Pancreas (tissue), 10 donors: ENCODE data around the gene UGDH. TPM values are rescaled to one million over a fixed set of nuclear protein-coding genes. Genes with fewer than 3 reads are reported as not detected.

ENCODE experiments used
- ATAC-seq, 4 donors: fragments of 200-7000 bp; cut with Tn5 transposase; one replicate each; pipeline versions ENCODE4 v1.8.0 to v1.9.1; 2020; ENCODE audit warnings: mild to moderate bottlenecking in 4 of 4, moderate library complexity in 4 of 4
- DNase-seq, 6 donors: peaks; one replicate each; pipeline ENCODE4 v3.0.0-alpha.2; 2020
- FAIRE-seq: peaks from 2 replicates; lab custom pipeline; 2012; peaks lifted over from hg19 to GRCh38; lab: Jason Lieb, UNC
- H3K27ac ChIP-seq, 4 donors: fragments of 200-600 bp; sonication (generic); 1 replicate in 3 of 4; 2 replicates in 1 of 4; pipeline versions ENCODE4 v1.5.0 to v1.8.0; 2020
- H3K27me3 ChIP-seq, 4 donors: fragments of 200-600 bp; one replicate each; pipeline ENCODE4 v1.8.0; 2021
- H3K36me3 ChIP-seq, 3 donors: fragments of 200-600 bp; sonication (generic) in 1 of 3; one replicate each; pipeline versions ENCODE4 v1.5.0 to v1.8.0; 2020 to 2021
- H3K4me1 ChIP-seq, 3 donors: fragments of 200-600 bp; one replicate each; pipeline ENCODE4 v1.8.0; 2021
- H3K4me3 ChIP-seq, 4 donors: fragments of 200-600 bp; sonication (generic) in 2 of 4; one replicate each; pipeline versions ENCODE4 v1.5.0 to v1.8.0; 2020 to 2021
- H3K9me3 ChIP-seq, 4 donors: fragments of 200-600 bp; one replicate each; pipeline ENCODE4 v1.8.0; 2021
- WGBS, 2 donors: extraction: QIAGEN DNeasy Blood & Tissue Kit; methylation state at CpG; one replicate each; pipeline ENCODE4 v1.1.7; 2013; 5-methylcytosine and 5-hydroxymethylcytosine counted together
- intact Hi-C, 3 donors: fragments of 100-400 bp; cut with DNase I; formaldehyde crosslinking; loops; one replicate each; pipeline versions ENCODE4 v1.11.1 to v1.14.2; 2022
- polyA plus RNA-seq, 2 donors: library from polyadenylated mRNA; stranded (reverse); fragments of 200-250 nt; gene quantifications; one replicate each; pipeline ENCODE4 v1.2.3, GENCODE V29; 2013
- total RNA-seq, 6 donors: library from RNA; stranded (reverse); fragmentation: NEBNext Ultra II Directional in 4 of 6; extraction: Animal tissue kit (Norgen Biotek cat#: 25700) in 4 of 6; gene quantifications; one replicate each; pipeline versions ENCODE4 v1.2.1 to v1.2.4, GENCODE V29; 2021 to 2023
- TF ChIP-seq, protein P1 (sequence below), 4 donors: fragments of 200-600 bp; sonication (generic) in 3 of 4; IDR thresholded peaks; one replicate each; pipeline versions ENCODE4 v1.5.0 to v1.8.0; 2021; ENCODE audit warnings: antibody characterized with exemption in 4 of 4
- donor health status: healthy with polysubstance abuse.
- donor health status: DM: no; HTN: no; CAD: no; lungs with moderate emphysema.
- donor health status: DM: no; HTN: no; CAD: no.
- donor health status: control.
- donor health status: control.
- donor health status: Bipolar disorder and iron deficiency.
- donor health status: DM: yes; HTN: yes; CAD: no.
- donor health status: DM: no; HTN: no; CAD: no.
- donor health status: DM: no; HTN: no; CAD: no.
- donor health status: DM: yes; HTN: yes; CAD: no.

UGDH gene
- total and polyA plus RNA-seq, 8 donors, result 7.0 to 84.8 (median 39.2) TPM

DNA sequence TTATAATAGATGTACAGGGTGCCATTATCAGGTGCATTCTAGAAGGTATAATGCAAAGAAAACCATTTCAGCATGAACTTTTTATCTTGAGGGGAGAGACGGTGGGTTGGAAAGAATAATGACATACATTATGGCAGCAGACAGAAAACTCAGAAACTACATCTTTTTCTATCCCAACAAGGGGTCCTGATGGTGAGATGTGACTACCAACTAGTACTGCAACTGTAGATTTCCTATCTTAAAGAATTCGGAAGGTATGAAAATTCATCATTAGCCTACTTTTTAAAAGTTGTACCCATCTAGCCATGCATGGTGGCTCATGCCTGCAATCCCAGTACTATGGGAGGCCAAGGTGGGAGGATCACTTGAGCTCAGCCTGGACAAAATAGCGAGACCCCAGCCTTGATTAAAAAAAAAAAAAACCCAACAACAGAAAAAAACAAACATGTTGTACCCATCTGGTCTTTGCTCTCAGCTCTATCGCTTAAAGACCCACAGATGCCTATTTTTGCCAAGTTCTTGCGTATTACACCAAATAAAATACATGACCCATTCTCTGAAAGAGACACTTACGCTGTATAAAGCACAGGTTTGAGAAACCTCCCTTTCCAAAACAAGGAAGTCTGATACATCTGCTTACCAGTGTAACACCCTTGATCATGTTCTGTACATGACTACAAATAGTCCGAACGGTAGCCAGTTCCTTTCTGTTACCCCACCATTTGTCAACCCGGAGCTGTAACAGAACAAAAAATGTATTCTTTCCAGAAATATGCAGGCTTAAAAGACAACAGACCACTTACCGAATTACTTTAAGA lies 70.1 kb downstream of the UGDH start:
- intact Hi-C loops, result no loop called here
- H3K36me3 ChIP-seq, result peaks cover 3 to 56% (median 35%) of the 10 kb centered on the region in 3 donors
- H3K4me3 ChIP-seq, result peak overlapping the region; percentile 75 to 90 (median 79)
- no peaks in the 10 kb centered on the region for H3K9me3 ChIP-seq
- TF ChIP-seq, protein P1, sequence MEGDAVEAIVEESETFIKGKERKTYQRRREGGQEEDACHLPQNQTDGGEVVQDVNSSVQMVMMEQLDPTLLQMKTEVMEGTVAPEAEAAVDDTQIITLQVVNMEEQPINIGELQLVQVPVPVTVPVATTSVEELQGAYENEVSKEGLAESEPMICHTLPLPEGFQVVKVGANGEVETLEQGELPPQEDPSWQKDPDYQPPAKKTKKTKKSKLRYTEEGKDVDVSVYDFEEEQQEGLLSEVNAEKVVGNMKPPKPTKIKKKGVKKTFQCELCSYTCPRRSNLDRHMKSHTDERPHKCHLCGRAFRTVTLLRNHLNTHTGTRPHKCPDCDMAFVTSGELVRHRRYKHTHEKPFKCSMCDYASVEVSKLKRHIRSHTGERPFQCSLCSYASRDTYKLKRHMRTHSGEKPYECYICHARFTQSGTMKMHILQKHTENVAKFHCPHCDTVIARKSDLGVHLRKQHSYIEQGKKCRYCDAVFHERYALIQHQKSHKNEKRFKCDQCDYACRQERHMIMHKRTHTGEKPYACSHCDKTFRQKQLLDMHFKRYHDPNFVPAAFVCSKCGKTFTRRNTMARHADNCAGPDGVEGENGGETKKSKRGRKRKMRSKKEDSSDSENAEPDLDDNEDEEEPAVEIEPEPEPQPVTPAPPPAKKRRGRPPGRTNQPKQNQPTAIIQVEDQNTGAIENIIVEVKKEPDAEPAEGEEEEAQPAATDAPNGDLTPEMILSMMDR (IDR thresholded peaks at IDR 0.05), result no peak
- ATAC-seq (no peak), DNase-seq (no peak), FAIRE-seq (no peak)
- 29 to 37% methylated on average over 10 of the region's 10 CpGs for WGBS, 2 donors
- H3K27me3 ChIP-seq, result no peaks in the 10 kb centered on the region
- peak overlapping the region in 2 of 4 donors; percentile 94 to 96 for H3K27ac ChIP-seq
- H3K4me1 ChIP-seq, result peaks cover 13 to 23% (median 21%) of the 10 kb centered on the region in 3 donors

GRCh38 chr4:39455486-39455885 lies 71.8 kb downstream of the UGDH start:
- no peak for ATAC-seq
- 84 to 89% methylated on average over 6 of the region's 6 CpGs for WGBS, 2 donors
- no peaks in the 10 kb centered on the region for H3K27me3 ChIP-seq

DNA sequence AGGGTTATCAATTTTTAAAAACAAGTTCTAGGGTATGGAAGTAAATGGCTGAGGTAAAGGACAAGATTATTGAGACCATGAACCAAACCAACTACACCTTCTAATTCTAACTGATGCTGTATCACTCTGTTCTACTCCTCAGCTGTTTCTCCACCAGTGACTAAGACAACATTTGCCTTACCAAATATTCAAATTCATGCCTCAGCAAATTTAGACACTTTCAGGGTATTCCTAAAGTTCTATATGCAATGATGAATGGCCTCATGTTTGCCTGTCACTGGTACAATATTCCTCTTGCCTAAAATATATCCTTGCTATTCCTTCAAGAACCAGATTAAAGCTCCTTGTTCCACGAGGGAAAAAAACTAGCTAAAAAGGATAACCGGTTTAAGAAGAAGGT lies 73.5 kb downstream of the UGDH start:
- Histone ChIP-seq H3K27ac (no peak overlapping the region), H3K4me3 (no peak overlapping the region), H3K36me3 (peaks cover 3 to 61% (median 43%) of the 10 kb centered on the region in 3 donors), H3K4me1 (peaks cover 13 to 26% (median 19%) of the 10 kb centered on the region in 3 donors), H3K27me3 (no peaks in the 10 kb centered on the region), H3K9me3 (no peaks in the 10 kb centered on the region)
- TF ChIP-seq, protein P1 (IDR thresholded peaks at IDR 0.05), result no peak
- 59 to 67% methylated on average over 2 of the region's 2 CpGs for WGBS, 2 donors
- intact Hi-C loops, result no loop called here
- DNase-seq (no peak), FAIRE-seq (no peak), ATAC-seq (no peak)

More at GRCh38 chr4:39455486-39455885, 71.8 kb downstream of the UGDH start:
- Histone ChIP-seq H3K36me3 (peaks cover 3 to 61% (median 43%) of the 10 kb centered on the region in 3 donors), H3K9me3 (no peaks in the 10 kb centered on the region), H3K4me1 (peaks cover 13 to 26% (median 23%) of the 10 kb centered on the region in 3 donors), H3K4me3 (peak overlapping the region in 1 of 4 donors; percentile 81), H3K27ac (no peak overlapping the region)
- FAIRE-seq (no peak), DNase-seq (no peak)
- intact Hi-C loops, result no loop called here
- TF ChIP-seq, protein P1 (IDR thresholded peaks at IDR 0.05), result no peak

- FAIRE-seq, result no peak
- Histone ChIP-seq H3K4me1 (peaks cover 13 to 26% (median 19%) of the 10 kb centered on the region in 3 donors), H3K36me3 (peaks cover 3 to 61% (median 43%) of the 10 kb centered on the region in 3 donors), H3K4me3 (no peak overlapping the region), H3K27me3 (no peaks in the 10 kb centered on the region), H3K27ac (no peak overlapping the region), H3K9me3 (no peaks in the 10 kb centered on the region)
- no peak for ATAC-seq
- TF ChIP-seq, protein P1 (IDR thresholded peaks at IDR 0.05), result no peak
- DNase-seq, result no peak
- 76 to 79% methylated on average over 11 of the region's 11 CpGs for WGBS, 2 donors
- intact Hi-C loops, result no loop called here
Observed at GRCh38 chr4:39452860-39453587, 74.2 kb downstream of the UGDH start.
